Fibroblast of skin of left biceps (primary cell): Measurements from ENCODE around the gene APLF.
"Not testable (repeated sequence)": the region's sequence is repeated elsewhere in the genome, so short reads cannot be mapped to it uniquely, and the experiment has no call there.

Experiments
- DNase-seq, 2 experiments: peaks; one replicate each; pipeline ENCODE4 v3.0.0-alpha.2; 2013; ENCODE audit warnings: low read depth in 2 of 2

Gene APLF

GRCh38 chr2:68577183-68577582 is 109.8 kb downstream of the APLF start:
- DNase-seq: no peak

GRCh38 chr2:68579689-68580088 is 112.3 kb downstream of the APLF start:
- DNase-seq: no peak

GRCh38 chr2:68588589-68588988 is 121.2 kb downstream of the APLF start:
- no peak for DNase-seq

GRCh38 chr2:68589963-68590362 is 122.6 kb downstream of the APLF start:
- no peak for DNase-seq

GRCh38 chr2:68590702-68591101 is 123.3 kb downstream of the APLF start:
- DNase-seq: no peak

- no peak for DNase-seq
These were observed 123.8 kb downstream of the APLF start for GRCh38 chr2:68591225-68591624.

- DNase-seq: no peak
These were observed 126.7 kb downstream of the APLF start for GRCh38 chr2:68594041-68594440.

- peak in 1 of 2 experiments; percentile 3 for DNase-seq
These were observed 127.5 kb downstream of the APLF start for GRCh38 chr2:68594674-68595492.

- DNase-seq: not testable (repeated sequence)
These were observed 128.1 kb downstream of the APLF start for GRCh38 chr2:68595493-68595785.

- not testable (repeated sequence) for DNase-seq
These were observed 133.1 kb downstream of the APLF start for GRCh38 chr2:68600495-68600894.

- no peak for DNase-seq
These were observed 135.7 kb downstream of the APLF start for GRCh38 chr2:68603059-68603458.

GRCh38 chr2:68604077-68604476 is 136.7 kb downstream of the APLF start:
- DNase-seq: no peak

- DNase-seq: no peak
These were observed 138.6 kb downstream of the APLF start for GRCh38 chr2:68605939-68606338.

- DNase-seq: no peak
These were observed 139.4 kb downstream of the APLF start for GRCh38 chr2:68606759-68607158.

- DNase-seq: no peak
These were observed 140.5 kb downstream of the APLF start for GRCh38 chr2:68607837-68608236.

GRCh38 chr2:68612765-68613519 is 145.6 kb downstream of the APLF start:
- no peak for DNase-seq

- DNase-seq: no peak
These were observed 153.4 kb downstream of the APLF start for GRCh38 chr2:68620772-68621171.

- DNase-seq: no peak
These were observed 156.4 kb downstream of the APLF start for GRCh38 chr2:68623820-68624219.

- no peak for DNase-seq
These were observed 160.2 kb downstream of the APLF start for GRCh38 chr2:68627615-68628014.
